Smooth muscle cell (in vitro differentiated cells): Measurements from ENCODE around the gene TNFRSF25. TPM values are rescaled to one million over a fixed set of nuclear protein-coding genes. Genes with fewer than 3 reads are reported as not detected.

ENCODE experiments used
- DNase-seq: peaks from one replicate; lab custom pipeline; 2025; ENCODE audit not compliant: unreplicated experiment; lab: John Stamatoyannopoulos, UW
- H2AFZ ChIP-seq: fragments of 200-600 bp; sonication (generic); 2 replicates; pipeline ENCODE4 v1.6.0; 2016; ENCODE audit warnings: antibody characterized with exemption, low read depth, mild to moderate bottlenecking
- H3F3A ChIP-seq: fragments of 200-600 bp; sonication (generic); 2 replicates; pipeline ENCODE4 v1.6.0; 2017; ENCODE audit warnings: antibody characterized with exemption, low read depth
- H3K27ac ChIP-seq: fragments of 200-600 bp; sonication (generic); 2 replicates; pipeline ENCODE4 v1.5.1; 2016; ENCODE audit warnings: low read depth, mild to moderate bottlenecking
- H3K27me3 ChIP-seq: fragments of 200-600 bp; sonication (generic); 2 replicates; pipeline ENCODE4 v1.6.1; 2016; ENCODE audit warnings: low read depth, mild to moderate bottlenecking
- H3K36me3 ChIP-seq: fragments of 200-600 bp; sonication (generic); 2 replicates; pipeline ENCODE4 v1.5.1; 2016; ENCODE audit warnings: low read depth
- H3K4me1 ChIP-seq: fragments of 200-600 bp; sonication (generic); 2 replicates; pipeline ENCODE4 v1.5.1; 2016; ENCODE audit warnings: low read depth
- H3K4me2 ChIP-seq: fragments of 200-600 bp; sonication (generic); 2 replicates; pipeline ENCODE4 v1.6.0; 2016; ENCODE audit warnings: mild to moderate bottlenecking
- H3K4me3 ChIP-seq: fragments of 200-600 bp; sonication (generic); 2 replicates; pipeline ENCODE4 v1.5.1; 2016; ENCODE audit warnings: mild to moderate bottlenecking
- H3K79me2 ChIP-seq: fragments of 200-600 bp; sonication (generic); 2 replicates; pipeline ENCODE4 v1.6.0; 2016; ENCODE audit warnings: low read depth, mild to moderate bottlenecking
- H3K9ac ChIP-seq: fragments of 200-600 bp; sonication (generic); 2 replicates; pipeline ENCODE4 v1.6.0; 2016; ENCODE audit warnings: low read depth
- H3K9me3 ChIP-seq: fragments of 200-600 bp; sonication (generic); replicated peaks from 2 replicates; pipeline ENCODE4 v1.5.1; 2016; ENCODE audit warnings: low read depth
- H4K20me1 ChIP-seq: fragments of 200-600 bp; sonication (generic); 2 replicates; pipeline ENCODE4 v1.6.0; 2016; ENCODE audit warnings: low read depth
- CTCF ChIP-seq: fragments of 200-600 bp; sonication (generic); IDR thresholded peaks from 2 replicates; pipeline ENCODE4 v1.5.1; 2017; ENCODE audit warnings: borderline replicate concordance, mild to moderate bottlenecking, antibody characterized with exemption; ENCODE audit not compliant: insufficient read depth, poor library complexity, severe bottlenecking
- WGBS: methylation state at CpG from one replicate; pipeline ENCODE4 v1.1.7; 2016; ENCODE audit warnings: low lambda C conversion rate; 5-methylcytosine and 5-hydroxymethylcytosine counted together
- polyA plus RNA-seq: library from polyadenylated mRNA; unstranded; fragments of >200 nt; fragmentation: Nextera tagmentation; extraction: Ambion mirVana; gene quantifications from 2 replicates; pipeline ENCODE4 v1.2.1, GENCODE V29; 2016
- total RNA-seq: library from RNA; depleted of rRNA; stranded (reverse); fragments of >200 nt; gene quantifications from 2 replicates; pipeline ENCODE4 v1.2.3, GENCODE V29; 2014

TNFRSF25 gene
- total and polyA plus RNA-seq, 2 experiments from 2014 or later, result 10.1 to 19.8 TPM

GRCh38 chr1:6483761-6484117, 17.8 kb upstream of the TNFRSF25 start:
- 100% methylated on average over 7 of the region's 7 CpGs for WGBS
- peaks cover 2% of the 10 kb centered on the region for H3K79me2 ChIP-seq
- no peak for DNase-seq

GRCh38 chr1:6483017-6483760, 17.2 kb upstream of the TNFRSF25 start:
- H4K20me1 ChIP-seq, result peaks cover 48% of the 10 kb centered on the region
- peaks cover 10% of the 10 kb centered on the region for H3K27me3 ChIP-seq
- no peak for TF ChIP-seq CTCF
- no peaks in the 10 kb centered on the region for H3F3A ChIP-seq
- H3K79me2 ChIP-seq, result peaks cover 2% of the 10 kb centered on the region
- H2AFZ ChIP-seq, result no peak overlapping the region
- no peak overlapping the region for H3K27ac ChIP-seq
- no peak for DNase-seq
- no peak overlapping the region for H3K4me3 ChIP-seq
- H3K4me1 ChIP-seq, result peaks cover 11% of the 10 kb centered on the region
- H3K4me2 ChIP-seq, result no peak overlapping the region
- no peaks in the 10 kb centered on the region for H3K9me3 ChIP-seq
- H3K36me3 ChIP-seq, result no peaks in the 10 kb centered on the region
- H3K9ac ChIP-seq, result no peak overlapping the region
- WGBS, result 93% methylated on average over 14 of the region's 14 CpGs

More at GRCh38 chr1:6483761-6484117, 17.8 kb upstream of the TNFRSF25 start:
- Histone ChIP-seq H3K4me3 (no peak overlapping the region), H2AFZ (no peak overlapping the region), H3K27ac (no peak overlapping the region), H3K9me3 (no peaks in the 10 kb centered on the region), H3K9ac (no peak overlapping the region), H4K20me1 (peaks cover 42% of the 10 kb centered on the region), H3K4me1 (peaks cover 11% of the 10 kb centered on the region), H3K27me3 (peaks cover 10% of the 10 kb centered on the region), H3F3A (no peaks in the 10 kb centered on the region), H3K36me3 (no peaks in the 10 kb centered on the region), H3K4me2 (no peak overlapping the region)
- no peak for TF ChIP-seq CTCF

- H3K9ac ChIP-seq, result no peak overlapping the region
- no peak overlapping the region for H3K27ac ChIP-seq
- TF ChIP-seq CTCF, result no peak
- WGBS, result 92% methylated on average over 5 of the region's 5 CpGs
- peaks cover 2% of the 10 kb centered on the region for H3K79me2 ChIP-seq
- peaks cover 10% of the 10 kb centered on the region for H3K27me3 ChIP-seq
- no peak overlapping the region for H2AFZ ChIP-seq
- DNase-seq, result no peak
- H3K36me3 ChIP-seq, result no peaks in the 10 kb centered on the region
- no peaks in the 10 kb centered on the region for H3F3A ChIP-seq
- no peak overlapping the region for H3K4me2 ChIP-seq
- no peak overlapping the region for H3K4me3 ChIP-seq
- H3K4me1 ChIP-seq, result peaks cover 11% of the 10 kb centered on the region
- no peaks in the 10 kb centered on the region for H3K9me3 ChIP-seq
- peaks cover 58% of the 10 kb centered on the region for H4K20me1 ChIP-seq
Observed at GRCh38 chr1:6481820-6482219, 15.8 kb upstream of the TNFRSF25 start.
